DOHH2 (cell line): ENCODE measurements around the gene USP34.

Source experiments
- H3F3A ChIP-seq: fragments of 200-600 bp; sonication (generic), shearing (Covaris generic); 2 replicates; pipeline ENCODE4 v1.6.0; 2016; ENCODE audit warnings: antibody characterized with exemption, mild to moderate bottlenecking; ENCODE audit not compliant: control insufficient read depth, insufficient read depth
- H3K27ac ChIP-seq: fragments of 200-600 bp; sonication (generic); 2 replicates; pipeline ENCODE4 v1.5.1; 2014; ENCODE audit warnings: low read depth, mild to moderate bottlenecking, low read length, moderate library complexity
- H3K27me3 ChIP-seq: fragments of 200-600 bp; sonication (generic); 2 replicates; pipeline ENCODE4 v1.6.1; 2014; ENCODE audit warnings: mild to moderate bottlenecking, low read length, mixed read lengths; ENCODE audit not compliant: control insufficient read depth
- H3K36me3 ChIP-seq: fragments of 200-600 bp; sonication (generic); 2 replicates; pipeline ENCODE4 v1.6.1; 2014; ENCODE audit warnings: mild to moderate bottlenecking, low read length, moderate library complexity, mixed read lengths; ENCODE audit not compliant: control insufficient read depth
- H3K4me1 ChIP-seq: fragments of 200-600 bp; sonication (generic); 2 replicates; pipeline ENCODE4 v1.6.1; 2014; ENCODE audit warnings: mild to moderate bottlenecking, low read length, mixed read lengths; ENCODE audit not compliant: control insufficient read depth
- H3K4me2 ChIP-seq: fragments of 200-600 bp; sonication (generic); 2 replicates; pipeline ENCODE4 v1.6.0; 2014; ENCODE audit warnings: mild to moderate bottlenecking, low read length, moderate library complexity
- H3K4me3 ChIP-seq: fragments of 200-600 bp; sonication (generic); 2 replicates; pipeline ENCODE4 v1.5.1; 2014; ENCODE audit warnings: mild to moderate bottlenecking, low read length, mixed read lengths
- H3K79me2 ChIP-seq: fragments of 200-600 bp; sonication (generic); 2 replicates; pipeline ENCODE4 v1.6.1; 2014; ENCODE audit warnings: mild to moderate bottlenecking, low read length, mixed read lengths; ENCODE audit not compliant: control insufficient read depth
- H3K9me2 ChIP-seq: fragments of 200-600 bp; sonication (generic); replicated peaks from 2 replicates; pipeline ENCODE4 v1.6.1; 2014; ENCODE audit warnings: mild to moderate bottlenecking, low read length, mixed read lengths; ENCODE audit not compliant: control insufficient read depth
- H3K9me3 ChIP-seq: fragments of 200-600 bp; sonication (generic); 2 replicates; pipeline ENCODE4 v1.6.1; 2014; ENCODE audit warnings: antibody characterized with exemption, low read length, mixed read lengths; ENCODE audit not compliant: control insufficient read depth, insufficient read depth
- H4K20me1 ChIP-seq: fragments of 200-600 bp; sonication (generic); 2 replicates; pipeline ENCODE4 v1.6.0; 2014; ENCODE audit warnings: low read depth, mild to moderate bottlenecking, antibody characterized with exemption, low read length, moderate library complexity; ENCODE audit not compliant: control insufficient read depth, insufficient read depth
- CTCF ChIP-seq: fragments of 200-600 bp; sonication (generic); IDR thresholded peaks from one replicate; pipeline ENCODE4 v1.5.1; 2014; ENCODE audit warnings: antibody characterized with exemption, mild to moderate bottlenecking, low read depth, low read length; ENCODE audit not compliant: poor library complexity, severe bottlenecking
- EZH2phosphoT487 ChIP-seq: fragments of 200-600 bp; sonication (generic); IDR thresholded peaks from 2 replicates; pipeline ENCODE4 v1.6.1; 2017; ENCODE audit warnings: borderline replicate concordance, mild to moderate bottlenecking, antibody characterized with exemption, low read length, moderate library complexity, mixed read lengths

USP34 gene, protein sequence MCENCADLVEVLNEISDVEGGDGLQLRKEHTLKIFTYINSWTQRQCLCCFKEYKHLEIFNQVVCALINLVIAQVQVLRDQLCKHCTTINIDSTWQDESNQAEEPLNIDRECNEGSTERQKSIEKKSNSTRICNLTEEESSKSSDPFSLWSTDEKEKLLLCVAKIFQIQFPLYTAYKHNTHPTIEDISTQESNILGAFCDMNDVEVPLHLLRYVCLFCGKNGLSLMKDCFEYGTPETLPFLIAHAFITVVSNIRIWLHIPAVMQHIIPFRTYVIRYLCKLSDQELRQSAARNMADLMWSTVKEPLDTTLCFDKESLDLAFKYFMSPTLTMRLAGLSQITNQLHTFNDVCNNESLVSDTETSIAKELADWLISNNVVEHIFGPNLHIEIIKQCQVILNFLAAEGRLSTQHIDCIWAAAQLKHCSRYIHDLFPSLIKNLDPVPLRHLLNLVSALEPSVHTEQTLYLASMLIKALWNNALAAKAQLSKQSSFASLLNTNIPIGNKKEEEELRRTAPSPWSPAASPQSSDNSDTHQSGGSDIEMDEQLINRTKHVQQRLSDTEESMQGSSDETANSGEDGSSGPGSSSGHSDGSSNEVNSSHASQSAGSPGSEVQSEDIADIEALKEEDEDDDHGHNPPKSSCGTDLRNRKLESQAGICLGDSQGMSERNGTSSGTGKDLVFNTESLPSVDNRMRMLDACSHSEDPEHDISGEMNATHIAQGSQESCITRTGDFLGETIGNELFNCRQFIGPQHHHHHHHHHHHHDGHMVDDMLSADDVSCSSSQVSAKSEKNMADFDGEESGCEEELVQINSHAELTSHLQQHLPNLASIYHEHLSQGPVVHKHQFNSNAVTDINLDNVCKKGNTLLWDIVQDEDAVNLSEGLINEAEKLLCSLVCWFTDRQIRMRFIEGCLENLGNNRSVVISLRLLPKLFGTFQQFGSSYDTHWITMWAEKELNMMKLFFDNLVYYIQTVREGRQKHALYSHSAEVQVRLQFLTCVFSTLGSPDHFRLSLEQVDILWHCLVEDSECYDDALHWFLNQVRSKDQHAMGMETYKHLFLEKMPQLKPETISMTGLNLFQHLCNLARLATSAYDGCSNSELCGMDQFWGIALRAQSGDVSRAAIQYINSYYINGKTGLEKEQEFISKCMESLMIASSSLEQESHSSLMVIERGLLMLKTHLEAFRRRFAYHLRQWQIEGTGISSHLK (N-terminal part only)

GRCh38 chr2:61470965-61471904, at the start of gene USP34:
Gene USP34, minus strand, starts transcription at chr2:61471087. Its CDS starts 395 bp downstream, at chr2:61470692.
- no peaks in the 10 kb centered on the region for H3K9me2 ChIP-seq
- peaks cover 49% of the 10 kb centered on the region for H3K36me3 ChIP-seq
- peak within 1 kb of the TSS; percentile 96 for H3K4me2 ChIP-seq
- H3K79me2 ChIP-seq, result peaks cover 64% of the 10 kb centered on the region
- H3K27me3 ChIP-seq, result no peaks in the 10 kb centered on the region
- H4K20me1 ChIP-seq, result no peaks in the 10 kb centered on the region
- H3K9me3 ChIP-seq, result no peaks in the 10 kb centered on the region
- peak within 1 kb of the TSS; percentile 87 for H3K27ac ChIP-seq
- no peak for TF ChIP-seq EZH2phosphoT487
- no peak for TF ChIP-seq CTCF
- peaks cover 35% of the 10 kb centered on the region for H3K4me1 ChIP-seq
- H3K4me3 ChIP-seq, result peak within 1 kb of the TSS; percentile 95
- H3F3A ChIP-seq, result peaks cover 34% of the 10 kb centered on the region

DNA sequence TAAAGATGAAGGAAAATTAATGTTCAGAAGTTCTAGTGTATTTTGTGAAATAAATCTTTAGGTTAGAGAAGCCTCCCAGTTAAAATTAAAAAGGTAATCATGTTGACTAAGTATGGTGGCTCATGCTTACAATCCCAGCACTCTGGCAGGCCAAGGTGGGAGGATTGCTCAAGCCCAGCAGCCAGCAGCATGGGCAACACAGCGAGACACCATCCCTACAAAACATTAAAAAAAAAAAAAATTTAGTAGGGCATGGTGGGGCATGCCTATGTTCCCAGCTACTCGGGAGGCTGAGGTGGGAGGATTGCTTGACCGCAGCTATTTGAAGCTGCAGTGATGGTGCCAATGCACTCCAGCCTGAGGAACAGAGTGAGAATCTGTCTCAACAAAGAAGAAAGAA, 49.4 kb upstream of the USP34 start:
- H3F3A ChIP-seq, result peaks cover 21% of the 10 kb centered on the region
- H3K27ac ChIP-seq, result no peak overlapping the region
- no peaks in the 10 kb centered on the region for H3K9me3 ChIP-seq
- no peaks in the 10 kb centered on the region for H3K27me3 ChIP-seq
- no peak for TF ChIP-seq CTCF
- no peak for TF ChIP-seq EZH2phosphoT487
- H3K9me2 ChIP-seq, result no peaks in the 10 kb centered on the region
- H3K4me2 ChIP-seq, result no peak overlapping the region
- no peak overlapping the region for H3K4me3 ChIP-seq
- peaks cover 99% of the 10 kb centered on the region for H3K79me2 ChIP-seq
- H4K20me1 ChIP-seq, result peaks cover 18% of the 10 kb centered on the region; the same call in 1 of the 2 replicates
- H3K36me3 ChIP-seq, result peaks cover 95% of the 10 kb centered on the region
- no peaks in the 10 kb centered on the region for H3K4me1 ChIP-seq
